ENCODE measurements around the gene STAG2.

DNA sequence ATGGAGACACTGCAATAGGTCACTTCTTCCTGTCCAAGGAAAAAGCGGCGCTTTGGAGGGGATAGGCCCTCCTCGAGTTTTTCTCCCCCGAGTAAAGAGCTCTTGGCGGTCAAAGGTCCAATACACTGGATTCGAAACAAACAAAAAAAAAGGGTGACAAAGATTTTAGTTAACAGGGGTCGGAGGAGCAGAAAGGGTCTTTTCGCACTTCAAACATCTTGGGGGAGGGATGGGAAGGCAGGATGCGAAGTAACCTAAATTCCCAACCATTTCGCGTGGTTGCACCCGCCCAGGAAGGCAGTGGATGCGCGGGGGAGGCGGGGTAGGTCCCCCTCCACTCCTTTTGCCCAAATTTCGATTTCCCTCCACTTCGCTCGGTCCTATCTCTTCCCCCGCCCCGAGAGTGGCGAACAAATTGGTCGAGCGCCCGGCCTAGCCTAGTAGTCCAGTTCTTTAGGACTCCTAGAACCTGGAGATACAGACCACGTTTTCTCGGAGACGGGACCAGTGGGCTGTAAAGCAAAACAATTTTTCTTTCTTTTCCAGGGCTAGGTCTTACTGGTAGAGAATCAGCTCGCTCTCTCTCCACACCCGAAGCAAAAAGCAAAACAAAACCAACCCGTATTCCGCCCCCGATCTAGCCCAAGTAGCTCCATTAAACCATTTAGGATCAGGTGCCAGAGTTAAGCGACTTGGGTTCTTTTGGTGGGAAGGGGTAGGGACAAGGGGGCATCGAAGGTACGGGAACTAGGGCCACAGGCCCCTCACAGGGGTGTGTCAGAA lies 2.0 kb upstream of the STAG2 start:
- TF ChIP-seq POLR2A (IDR thresholded peaks at IDR 0.05) (no peak), EP300 (IDR thresholded peaks at IDR 0.05) (no peak), POLR2AphosphoS5 (IDR thresholded peaks at IDR 0.05) (no peak)
- TF ChIP-seq, protein P1, sequence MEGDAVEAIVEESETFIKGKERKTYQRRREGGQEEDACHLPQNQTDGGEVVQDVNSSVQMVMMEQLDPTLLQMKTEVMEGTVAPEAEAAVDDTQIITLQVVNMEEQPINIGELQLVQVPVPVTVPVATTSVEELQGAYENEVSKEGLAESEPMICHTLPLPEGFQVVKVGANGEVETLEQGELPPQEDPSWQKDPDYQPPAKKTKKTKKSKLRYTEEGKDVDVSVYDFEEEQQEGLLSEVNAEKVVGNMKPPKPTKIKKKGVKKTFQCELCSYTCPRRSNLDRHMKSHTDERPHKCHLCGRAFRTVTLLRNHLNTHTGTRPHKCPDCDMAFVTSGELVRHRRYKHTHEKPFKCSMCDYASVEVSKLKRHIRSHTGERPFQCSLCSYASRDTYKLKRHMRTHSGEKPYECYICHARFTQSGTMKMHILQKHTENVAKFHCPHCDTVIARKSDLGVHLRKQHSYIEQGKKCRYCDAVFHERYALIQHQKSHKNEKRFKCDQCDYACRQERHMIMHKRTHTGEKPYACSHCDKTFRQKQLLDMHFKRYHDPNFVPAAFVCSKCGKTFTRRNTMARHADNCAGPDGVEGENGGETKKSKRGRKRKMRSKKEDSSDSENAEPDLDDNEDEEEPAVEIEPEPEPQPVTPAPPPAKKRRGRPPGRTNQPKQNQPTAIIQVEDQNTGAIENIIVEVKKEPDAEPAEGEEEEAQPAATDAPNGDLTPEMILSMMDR (IDR thresholded peaks at IDR 0.05) = no peak

All from upper lobe of left lung (tissue), 4 donors.